ENCODE data around the gene C2CD2.
A peak's percentile ranks its signal among the peaks of the same experiment; 100 is the strongest.
"Not testable (repeated sequence)": the region's sequence is repeated elsewhere in the genome, so short reads cannot be mapped to it uniquely, and the experiment has no call there.

The C2CD2 gene

GRCh38 chr21:41953831-41954653, at the start of gene C2CD2:
Gene C2CD2, minus strand, starts transcription at chr21:41954018. Its CDS starts 370 bp downstream, at chr21:41953648.
- no peak for DNase-seq

- no peak for DNase-seq
Observed at GRCh38 chr21:42003051-42003461, 49.2 kb upstream of the C2CD2 start.

DNA sequence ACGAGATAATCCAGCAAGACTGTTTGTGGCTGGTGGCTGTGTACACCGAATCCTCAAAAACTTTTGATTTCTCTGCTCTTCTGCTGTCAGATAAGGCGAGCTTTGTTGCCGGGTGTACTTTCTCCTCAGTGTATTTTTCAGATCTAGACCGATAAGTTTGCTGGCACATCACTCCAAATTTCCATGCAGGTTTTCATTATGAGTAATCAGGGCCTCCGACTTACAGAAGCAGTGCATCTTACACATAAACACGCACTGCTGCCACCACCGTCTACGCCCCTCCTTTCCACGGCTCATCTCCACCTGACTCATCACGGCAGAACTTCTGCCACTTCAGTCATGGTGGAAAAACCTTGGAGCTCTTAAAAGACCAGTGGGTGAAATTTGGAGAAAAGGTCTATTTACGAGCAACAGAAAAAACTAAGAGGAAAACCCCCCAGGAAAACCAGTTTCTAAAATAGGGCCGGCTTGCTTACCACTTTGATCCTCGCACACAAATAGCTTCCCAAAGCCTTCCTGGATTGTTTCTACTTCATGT, 48.7 kb upstream of the C2CD2 start:
- peak in 1 of 2 donors; percentile 36 for DNase-seq

DNA sequence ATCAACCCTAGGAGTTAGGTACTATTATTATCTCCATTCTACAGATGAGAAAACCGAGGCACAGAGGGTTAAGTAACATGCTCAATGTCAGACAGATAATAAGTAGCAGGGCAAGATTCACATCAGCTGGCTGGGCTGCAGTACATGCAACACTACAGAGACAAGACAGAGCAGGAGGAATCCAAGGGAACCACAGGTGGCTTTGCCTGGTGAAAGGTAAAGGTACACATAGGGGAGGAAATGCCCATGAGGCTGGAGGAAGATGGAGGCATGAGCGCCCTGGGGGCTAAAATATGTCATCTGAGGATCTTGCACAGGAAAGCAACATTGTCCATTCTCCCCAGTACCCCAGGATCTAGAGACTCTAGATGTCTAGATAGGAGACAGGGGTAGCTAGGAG, 48.0 kb upstream of the C2CD2 start:
- no peak for DNase-seq

GRCh38 chr21:42000908-42001307, 47.1 kb upstream of the C2CD2 start:
- no peak for DNase-seq

- no peak for DNase-seq
Observed at GRCh38 chr21:41997657-41998056, 43.8 kb upstream of the C2CD2 start.

GRCh38 chr21:41995577-41995976, 41.8 kb upstream of the C2CD2 start:
- no peak for DNase-seq

DNA sequence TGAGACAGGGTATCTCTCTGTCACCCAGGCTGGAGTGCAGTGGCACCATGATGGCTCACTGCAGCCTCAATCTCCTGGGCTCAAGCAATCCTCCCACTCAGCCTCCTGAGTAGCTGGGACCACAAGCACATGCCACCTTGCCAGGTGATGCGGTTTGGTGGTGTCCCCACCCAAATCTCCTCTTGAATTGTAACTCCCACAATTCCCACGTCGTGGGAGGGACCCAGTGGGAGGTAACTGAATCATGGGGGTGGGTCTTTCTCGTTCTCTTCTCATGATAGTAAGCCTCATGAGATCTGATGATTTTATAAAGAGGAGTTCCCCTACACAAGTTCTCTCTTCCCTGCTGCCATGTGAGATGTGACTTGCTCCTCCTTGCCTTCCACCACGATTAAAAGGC, 40.8 kb upstream of the C2CD2 start:
- DNase-seq: not testable (repeated sequence)

DNA sequence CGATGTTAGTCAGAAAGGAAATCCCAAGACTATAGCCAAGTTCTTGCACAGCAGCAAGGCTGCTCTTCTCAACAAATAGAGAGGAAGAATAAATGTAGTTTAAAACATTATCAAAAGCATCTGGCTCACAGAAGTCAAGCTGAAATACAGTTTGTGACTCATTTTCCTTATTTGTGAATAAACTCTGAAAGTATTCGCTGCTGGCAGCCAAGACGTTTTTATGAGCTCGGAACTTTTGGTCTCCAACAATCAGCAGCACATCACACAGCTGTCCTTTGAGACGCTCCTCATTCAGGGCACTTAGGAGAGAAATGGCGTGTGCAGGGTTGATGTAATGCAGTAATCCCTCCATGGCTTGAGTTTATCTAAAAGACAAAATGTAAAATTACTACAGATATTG, 39.9 kb upstream of the C2CD2 start:
- no peak for DNase-seq

- DNase-seq: no peak
Observed at GRCh38 chr21:41992576-41992975, 38.8 kb upstream of the C2CD2 start.

DNA sequence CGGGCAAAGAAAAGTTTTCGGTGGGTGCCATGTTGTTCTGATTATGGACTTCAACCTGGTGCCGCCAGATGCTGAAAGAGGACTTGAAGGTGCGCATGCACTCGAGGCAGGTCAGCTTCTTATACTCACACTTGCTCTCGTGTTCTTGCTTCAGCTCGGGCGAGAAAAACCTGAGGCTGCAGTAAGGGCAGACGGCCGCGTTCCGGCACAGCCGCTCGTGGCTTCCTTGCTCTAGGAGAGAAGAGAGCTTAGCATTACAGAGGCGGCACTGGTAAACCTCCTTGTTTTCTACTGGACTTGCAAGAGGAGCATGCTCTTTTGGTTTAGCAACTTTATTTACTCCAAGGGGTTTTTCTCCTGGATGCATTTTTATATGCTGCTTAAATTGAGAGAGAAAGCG, 37.8 kb upstream of the C2CD2 start:
- DNase-seq: no peak

DNA sequence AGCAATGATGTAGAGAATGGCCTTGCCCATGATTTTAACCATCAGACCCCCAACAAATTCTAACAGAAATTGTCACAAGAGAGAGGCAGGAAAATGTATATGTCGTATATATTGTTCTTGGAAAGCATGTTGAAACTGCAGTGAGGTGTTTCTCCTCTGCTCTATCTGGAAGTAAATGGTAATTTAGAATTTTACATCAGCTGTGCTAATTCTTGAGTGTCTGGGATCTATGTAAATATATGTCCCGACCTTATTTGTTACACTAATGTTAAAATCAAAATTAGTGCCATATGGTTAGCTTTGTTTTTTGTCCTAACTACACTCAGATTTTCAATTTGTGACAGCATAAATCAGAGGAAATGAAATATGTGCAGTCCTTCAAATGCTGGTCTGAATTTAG, 35.9 kb upstream of the C2CD2 start:
- DNase-seq: no peak

DNA sequence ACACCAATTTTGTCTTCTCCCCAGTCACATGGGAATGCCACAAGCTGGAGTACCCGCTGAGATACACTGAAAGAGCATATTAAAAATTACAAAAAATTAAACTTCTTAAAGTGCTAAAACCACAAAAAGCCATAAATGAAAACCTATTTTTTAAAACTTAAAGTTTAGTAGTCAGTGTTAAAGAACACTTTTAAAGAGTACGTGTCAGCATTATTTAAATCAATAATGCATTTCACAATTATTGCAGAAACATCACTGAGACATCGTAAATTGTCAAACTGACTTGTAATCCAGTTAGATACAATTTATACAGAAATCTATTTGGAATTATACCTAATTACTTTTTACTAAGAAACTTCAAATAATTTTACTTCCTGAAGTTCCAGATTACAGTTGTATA, 33.5 kb upstream of the C2CD2 start:
- DNase-seq: no peak

DNA sequence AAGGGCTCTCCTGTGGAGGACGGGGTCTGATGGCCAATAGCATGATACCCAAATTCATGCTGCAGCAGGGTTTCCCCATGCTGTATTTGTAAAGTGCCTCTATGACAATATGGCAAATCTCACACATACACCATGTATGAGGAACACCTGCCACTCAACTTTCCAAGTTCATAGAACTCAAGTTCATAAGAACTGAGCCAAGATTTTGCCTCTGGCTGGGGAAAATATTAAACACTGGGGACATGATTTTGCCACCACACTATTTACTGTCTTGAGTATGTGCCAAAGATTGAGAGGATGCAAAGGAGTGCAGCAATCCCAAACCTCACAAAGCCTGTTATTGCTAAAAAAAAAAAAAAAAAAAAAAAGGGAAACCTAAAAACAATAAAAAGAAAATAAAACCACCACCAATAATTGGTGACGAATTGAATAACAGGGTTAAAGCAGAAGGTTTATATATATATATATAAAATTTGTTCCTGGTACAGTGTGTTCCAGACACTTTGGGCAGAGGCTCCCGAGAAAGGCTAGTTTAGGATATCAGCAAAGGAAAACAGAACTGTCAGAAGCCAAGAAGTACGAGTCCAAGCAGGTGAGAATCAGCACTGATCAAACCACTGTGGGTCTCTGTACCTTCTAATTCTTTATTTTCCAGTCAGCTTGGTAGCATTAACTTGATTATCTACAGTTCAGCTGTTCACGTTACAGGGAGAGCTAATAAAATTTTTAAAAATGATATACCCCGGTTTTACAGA, 32.0 kb upstream of the C2CD2 start:
- DNase-seq: no peak

DNA sequence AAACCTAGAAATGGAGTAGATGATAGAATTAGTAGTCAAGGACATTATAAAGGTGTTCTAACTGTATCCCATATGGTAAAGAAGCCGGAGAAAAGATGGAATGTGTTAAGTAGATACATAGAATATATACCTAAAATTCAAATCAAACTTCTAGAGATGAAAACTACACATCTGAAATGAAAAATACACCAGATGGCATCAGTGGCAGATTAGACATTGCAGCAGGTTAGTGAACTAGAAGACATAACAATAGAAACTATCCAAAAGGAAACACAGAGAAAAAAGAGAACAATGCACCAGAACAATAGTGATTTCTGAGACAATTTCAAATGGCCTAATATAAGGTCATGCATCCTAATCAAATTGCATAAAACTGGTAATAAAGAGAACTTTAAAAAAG, 29.4 kb upstream of the C2CD2 start:
- no peak for DNase-seq

DNA sequence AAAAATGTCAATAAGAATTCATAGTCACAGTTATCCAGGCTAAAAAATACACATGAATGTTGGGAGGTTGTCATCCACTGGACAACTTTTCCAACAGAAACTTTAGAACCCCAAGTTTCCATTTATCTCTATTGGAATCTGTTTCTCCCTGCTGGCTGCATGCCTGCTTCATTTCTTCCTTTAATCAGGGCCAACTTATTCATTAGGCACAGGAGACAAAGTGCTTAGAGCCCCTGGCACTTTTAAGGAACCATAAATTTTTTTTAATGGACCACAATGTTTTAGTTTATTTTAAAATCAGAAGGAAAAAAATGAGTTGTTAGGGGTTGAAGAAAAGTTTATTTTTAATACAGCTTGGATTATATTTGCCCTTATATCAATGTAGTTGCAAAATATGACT, 26.7 kb upstream of the C2CD2 start:
- DNase-seq: no peak

DNA sequence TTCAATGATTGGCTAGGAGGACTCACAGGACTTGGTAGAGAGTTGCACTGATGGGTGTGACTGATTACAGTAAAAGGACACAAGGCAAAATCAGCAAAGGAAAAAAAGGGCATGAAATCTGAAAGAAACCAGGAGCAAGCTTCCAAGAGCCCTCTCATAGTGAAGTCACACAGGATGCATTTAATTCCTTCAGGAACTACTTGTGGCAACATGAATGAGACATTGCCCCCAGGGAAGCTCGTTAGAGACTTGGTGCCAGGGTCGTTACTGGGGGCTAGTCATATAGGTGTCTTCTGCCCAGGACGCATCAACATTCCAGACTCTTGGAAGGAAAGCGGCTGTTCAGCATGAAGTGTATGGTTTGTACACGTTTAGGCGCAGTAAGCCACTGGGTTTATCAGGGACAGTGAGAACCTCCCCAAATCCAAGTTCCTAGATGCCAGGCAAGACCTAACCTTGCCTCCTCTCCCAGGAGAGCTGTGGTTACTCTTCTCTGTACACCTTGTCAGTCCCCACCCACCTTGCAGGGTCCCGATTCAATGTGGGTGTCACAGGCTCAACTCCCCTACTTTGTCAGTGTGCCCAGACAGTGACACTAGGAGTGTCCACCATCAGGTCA, 26.0 kb upstream of the C2CD2 start:
- DNase-seq: no peak

DNA sequence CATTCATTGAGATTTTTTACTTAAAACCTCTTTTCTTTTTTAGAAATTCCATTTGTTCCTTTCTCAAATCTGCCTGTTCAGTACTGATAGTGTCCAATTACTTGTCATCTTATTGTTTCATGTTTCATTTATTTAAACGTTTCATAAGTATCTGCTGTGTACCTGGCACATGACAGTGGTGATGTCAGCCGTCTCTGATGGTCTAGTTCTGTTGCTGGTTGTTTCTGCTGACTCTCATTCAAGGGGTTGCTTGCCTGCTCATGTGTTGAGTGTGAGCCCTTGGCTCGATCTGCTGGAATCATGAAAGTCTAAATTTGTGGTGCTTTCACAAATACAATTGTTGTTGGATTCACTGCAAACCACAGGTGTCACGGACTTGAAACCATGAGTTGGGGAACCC, 25.5 kb upstream of the C2CD2 start:
- no peak for DNase-seq

GRCh38 chr21:41977034-41977950, 23.5 kb upstream of the C2CD2 start:
- no peak for DNase-seq

DNA sequence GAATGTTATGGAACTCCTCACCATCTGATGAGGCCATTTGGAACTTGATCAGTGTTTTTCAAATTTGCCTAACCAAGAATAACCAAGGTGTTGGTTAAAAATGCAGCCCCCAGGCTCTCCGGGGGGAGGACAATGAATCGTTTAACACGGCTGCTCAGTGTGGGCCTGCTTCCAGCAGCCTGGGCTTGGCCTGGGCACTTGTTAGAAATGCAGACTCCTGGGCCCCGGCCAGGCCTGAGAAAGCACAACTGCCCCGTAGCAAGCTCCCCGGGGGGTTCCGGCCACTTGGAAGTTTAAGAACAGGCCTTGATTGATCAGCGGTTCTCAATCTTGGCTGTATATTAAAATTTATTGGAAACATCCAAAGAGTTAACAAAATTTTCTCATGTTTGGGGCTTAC, 22.8 kb upstream of the C2CD2 start:
- no peak for DNase-seq

DNA sequence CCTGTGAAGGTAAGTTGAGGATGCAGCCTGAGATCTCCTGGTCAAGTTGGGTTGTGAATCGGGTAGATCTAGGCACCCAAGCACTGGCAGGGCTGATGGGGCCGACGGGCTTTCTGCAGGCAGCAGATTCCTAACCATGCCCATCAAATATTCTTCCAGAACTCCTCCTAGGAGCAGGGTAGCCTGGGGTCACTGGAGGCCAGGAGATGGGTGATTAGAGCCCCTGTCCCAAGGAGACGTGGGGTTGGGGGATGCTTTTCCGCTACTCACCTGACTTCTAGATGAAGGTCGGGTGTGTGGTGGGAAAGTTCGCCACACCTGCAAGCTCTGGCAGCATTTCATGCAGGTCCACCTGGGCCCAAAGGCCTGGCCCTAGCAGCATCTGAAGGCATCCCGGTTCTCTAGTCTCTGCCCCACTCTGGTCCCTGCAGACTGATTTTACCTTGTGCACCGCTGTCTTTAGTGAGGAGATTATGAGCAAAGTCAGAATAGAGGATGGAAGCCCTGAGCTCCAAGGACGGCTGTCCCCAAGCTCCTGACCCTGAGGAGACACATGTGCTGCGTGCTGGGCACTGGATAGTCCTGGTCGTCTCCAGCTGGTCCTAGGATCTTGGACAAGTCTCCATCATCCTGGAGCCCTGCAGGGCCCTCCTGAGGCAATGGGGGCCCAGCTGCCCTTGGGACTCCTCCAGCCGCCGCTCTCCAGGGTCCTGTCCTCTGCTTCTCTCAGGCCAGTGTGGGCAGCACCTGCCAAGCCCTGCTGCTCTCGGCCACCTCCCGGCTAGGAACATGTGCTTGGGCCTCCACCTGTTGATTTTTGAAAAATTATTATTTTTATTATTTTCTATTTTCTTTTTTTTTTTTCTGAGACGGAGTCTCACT, 21.8 kb upstream of the C2CD2 start:
- no peak for DNase-seq

DNA sequence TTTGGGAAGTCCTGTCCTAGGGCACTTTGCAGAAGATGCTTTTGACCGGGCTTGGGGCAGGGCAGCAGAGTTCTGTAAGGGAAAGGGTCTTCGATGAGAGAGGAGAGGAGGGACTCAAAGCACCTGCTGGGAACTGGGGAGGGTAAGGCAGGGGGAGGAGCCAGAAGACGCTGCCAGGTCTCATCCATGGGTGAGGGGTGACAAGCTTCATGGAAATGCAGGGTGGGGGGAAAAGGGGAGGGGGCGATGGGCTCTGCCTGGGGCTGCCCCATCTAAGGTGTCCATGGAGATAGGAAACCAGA, 20.9 kb upstream of the C2CD2 start:
- no peak for DNase-seq

Measured in CD4-positive, alpha-beta T cell treated with Interferon alpha-2 for 1 hour (primary cell).